AG04450 (cell line): ENCODE measurements around the gene ZGPAT. TPM values are rescaled to one million over a fixed set of nuclear protein-coding genes. Genes with fewer than 3 reads are reported as not detected.
A peak's percentile ranks its signal among the peaks of the same experiment; 100 is the strongest.

ENCODE experiments used
- CTCF ChIA-PET: fragments of 300-600, 350-600 bp; formaldehyde crosslinking; extraction: SDS; loops from one replicate; lab custom pipeline; 2022; ENCODE audit warnings: antibody characterized with exemption, inconsistent platforms; lab: Charles Lee
- POLR2A ChIA-PET: fragments of 350-600 bp; formaldehyde crosslinking; extraction: SDS; loops from one replicate; lab custom pipeline; 2021; ENCODE audit warnings: antibody characterized with exemption, inconsistent platforms; lab: Yijun Ruan, JAX
- DNase-seq: peaks from one replicate; pipeline ENCODE4 v3.0.0-alpha.2; 2011; ENCODE audit warnings: low read depth, low spot score
- H3K27ac ChIP-seq: one replicate; pipeline ENCODE4 v1.5.1; 2012; ENCODE audit warnings: low read depth, low read length, control low read depth
- H3K27me3 ChIP-seq: one replicate; pipeline ENCODE4 v1.6.0; 2012; ENCODE audit warnings: low read length; ENCODE audit not compliant: control insufficient read depth, insufficient read depth
- H3K4me3 ChIP-seq: 2 replicates; pipeline ENCODE4 v1.5.1; 2011; ENCODE audit warnings: mild to moderate bottlenecking, low read depth, low read length, control low read depth
- H3K9me3 ChIP-seq: 2 replicates; pipeline ENCODE4 v1.5.1; 2012; ENCODE audit warnings: low read length; ENCODE audit not compliant: control insufficient read depth, insufficient read depth
- CTCF ChIP-seq: IDR thresholded peaks from 2 replicates; pipeline ENCODE4 v1.5.1; 2011; ENCODE audit warnings: low read depth, low read length, control low read depth, inconsistent platforms
- polyA plus RNA-seq: library from polyadenylated mRNA; depleted of rRNA; stranded (reverse); fragments of >200 nt; gene quantifications from 2 replicates; pipeline ENCODE4 v1.2.3, GENCODE V29; 2011

ZGPAT gene
- polyA plus RNA-seq, 1 experiment: 8.7 TPM

- peaks cover 16% of the 10 kb centered on the region for H3K9me3 ChIP-seq
- DNase-seq: no peak
- CTCF ChIA-PET: no interaction called here
- H3K27me3 ChIP-seq: no peaks in the 10 kb centered on the region
- TF ChIP-seq CTCF: no peak
- POLR2A ChIA-PET: interaction anchor here (1.0 kb wide), 1 partner anchor 10 kb away, joined by 3 read pairs; no protein-coding TSS in a partner anchor
- no peak overlapping the region for H3K4me3 ChIP-seq
- no peak overlapping the region for H3K27ac ChIP-seq
Observed at GRCh38 chr20:63678667-63679465, 29.0 kb upstream of the ZGPAT start.

- peaks cover 16% of the 10 kb centered on the region for H3K9me3 ChIP-seq
- CTCF ChIA-PET: no interaction called here
- POLR2A ChIA-PET: no interaction called here
- no peak overlapping the region for H3K27ac ChIP-seq
- TF ChIP-seq CTCF: no peak
- H3K4me3 ChIP-seq: no peak overlapping the region
- no peak for DNase-seq
- H3K27me3 ChIP-seq: no peaks in the 10 kb centered on the region
Observed at GRCh38 chr20:63679799-63680305, 28.0 kb upstream of the ZGPAT start.

DNA sequence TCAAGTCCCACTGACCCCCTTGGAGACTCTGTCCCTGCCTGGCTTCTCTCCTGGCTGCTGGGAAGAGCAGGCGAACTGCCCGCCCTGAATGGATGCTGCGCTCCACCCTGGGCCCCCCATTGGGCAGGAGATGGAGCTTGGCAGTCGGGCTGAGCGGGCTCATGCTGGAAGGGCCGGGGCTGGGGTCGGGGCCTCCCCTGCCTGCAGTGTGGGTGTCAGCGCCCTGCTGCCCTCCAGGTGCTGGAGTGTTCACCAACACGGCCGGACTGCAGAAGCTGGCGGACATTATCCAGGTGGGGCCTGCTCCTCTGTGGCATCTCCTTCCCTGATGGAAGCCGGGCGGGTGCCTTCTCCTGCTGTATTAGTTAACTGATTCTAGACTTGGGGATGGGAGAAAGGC is 27.4 kb upstream of the ZGPAT start:
- Histone ChIP-seq H3K9me3 (peaks cover 16% of the 10 kb centered on the region), H3K27ac (no peak overlapping the region), H3K4me3 (no peak overlapping the region), H3K27me3 (no peaks in the 10 kb centered on the region)
- DNase-seq: no peak
- POLR2A ChIA-PET: interaction anchor here (0.6 kb wide), 1 partner anchor 109 kb away, joined by 4 read pairs; no protein-coding TSS in a partner anchor
- TF ChIP-seq CTCF: no peak
- CTCF ChIA-PET: no interaction called here

GRCh38 chr20:63680857-63681608 is 26.8 kb upstream of the ZGPAT start:
- no peak overlapping the region for H3K4me3 ChIP-seq
- peaks cover 16% of the 10 kb centered on the region for H3K9me3 ChIP-seq
- no peak for DNase-seq
- H3K27ac ChIP-seq: peak overlapping the region; percentile 97
- H3K27me3 ChIP-seq: no peaks in the 10 kb centered on the region
- POLR2A ChIA-PET: interaction anchor here (0.6 to 2.3 kb wide), 2 partner anchors 23 to 110 kb away, joined by 4 to 14 read pairs; partner anchors contain the start of gene RTEL1
- TF ChIP-seq CTCF: no peak
- CTCF ChIA-PET: no interaction called here
